ENCODE results near the gene TULP1. TPM values are rescaled to one million over a fixed set of nuclear protein-coding genes. Genes with fewer than 3 reads are reported as not detected.
A peak's percentile ranks its signal among the peaks of the same experiment; 100 is the strongest.

The TULP1 gene
- total and polyA plus RNA-seq, 2 of the 8 experiments (the other 6 are each of a cell fraction or from before 2014, with no cell fraction given): 3.2 to 6.8 TPM

GRCh38 chr6:35485402-35485877 lies 27.3 kb downstream of the TULP1 start:
- H2AK5ac ChIP-seq (ENCODE audit: low read depth, low read length): peak overlapping the region; percentile 99
- peak overlapping the region; percentile 70 for H4K5ac ChIP-seq (ENCODE audit: insufficient read length, low read depth, low read length)
- H3K79me1 ChIP-seq (ENCODE audit: low read depth, low read length): peaks cover 9% of the 10 kb centered on the region
- peak overlapping the region; percentile 96 for H4K8ac ChIP-seq (ENCODE audit: extremely low read depth, insufficient read depth, low read length)
- H4K20me1 ChIP-seq (replicated peaks in 1 of 2; ENCODE audit: control insufficient read depth in 1 of 2, insufficient read depth in 2 of 2, low read length in 2 of 2): peaks cover 0 to 9% of the 10 kb centered on the region in 2 experiments
- H3K27ac ChIP-seq (ENCODE audit: low read depth, low read length): peak overlapping the region; percentile 97
- peak overlapping the region; percentile 61 to 79 (median 75) for H3K9ac ChIP-seq (replicated peaks in 1 of 4; ENCODE audit: extremely low read depth in 1 of 4, low read depth in 3 of 4, low read length in 3 of 4)
- ChIA-PET POLR2A (ENCODE audit: partially characterized antibody) (interaction anchor here (0.6 to 37.6 kb wide), 8 partner anchors 8 to 278 kb away, joined by 3 to 1319 read pairs (median 4); partner anchors contain the start of genes PPARD, RPL10A, TEAD3 and ZNF76), CTCF (ENCODE audit: partially characterized antibody) (interaction anchor here (1.0 to 3.6 kb wide), 3 partner anchors 10 to 18 kb away, joined by 4 to 13 read pairs (median 4); partner anchors contain the start of gene RPL10A)
- no peak overlapping the region for H2AFZ ChIP-seq (ENCODE audit: low read length)
- peak overlapping the region; percentile 89; the same call in 1 of the 2 replicates for H2BK20ac ChIP-seq (ENCODE audit: low read length)
- 9% methylated on average over 4 of the region's 11 CpGs; no CpG with 5 or more reads in 1 of the 2 experiments for WGBS, 2 experiments (ENCODE audit: extremely low coverage in 1 of 2, insufficient coverage in 1 of 2, insufficient read length in 1 of 2, insufficient replicate concordance in 2 of 2, low coverage in 1 of 2, low lambda C conversion rate in 2 of 2, missing lambda C conversion rate in 1 of 2)
- H2BK12ac ChIP-seq (ENCODE audit: low read depth, low read length): peak overlapping the region; percentile 100
- peak overlapping the region; percentile 71 to 78 for H3K4me2 ChIP-seq (ENCODE audit: insufficient read depth in 1 of 2, low read depth in 2 of 2, low read length in 2 of 2)
- peaks cover 21 to 48% (median 39%) of the 10 kb centered on the region in 4 experiments for H3K4me1 ChIP-seq (replicated peaks in 1 of 4; ENCODE audit: control insufficient read depth in 3 of 4, insufficient read depth in 4 of 4, low read length in 3 of 4)
- H2BK120ac ChIP-seq (replicated peaks; ENCODE audit: low read depth, low read length): peak overlapping the region; percentile 93
- peaks cover 0 to 17% of the 10 kb centered on the region in 2 experiments; a peak in 2 of 4 replicates for H3K79me2 ChIP-seq (ENCODE audit: control insufficient read depth in 1 of 2, insufficient read depth in 2 of 2, low read length in 2 of 2)
- H3K23ac ChIP-seq (ENCODE audit: insufficient read length): no peak overlapping the region
- peak overlapping the region; percentile 71 for H3K4ac ChIP-seq (replicated peaks; ENCODE audit: insufficient read length, low read depth, low read length)
- H2BK15ac ChIP-seq (ENCODE audit: low read length): peak overlapping the region; percentile 88; the same call in 1 of the 2 replicates
- peak overlapping the region; percentile 77 for H3K56ac ChIP-seq (replicated peaks; ENCODE audit: insufficient read length, low read depth, low read length)
- peak in 1 of 2 experiments; percentile 79 for DNase-seq (ENCODE audit: low read depth in 1 of 2, low spot score in 2 of 2)
- peak; percentile 32 for FAIRE-seq
- H3K4me3 ChIP-seq (ENCODE audit: extremely low read depth in 1 of 4, insufficient read depth in 2 of 4, low read depth in 3 of 4, low read length in 4 of 4): peak overlapping the region; percentile 9 to 60 (median 45); a peak in 7 of 8 replicates
- peak overlapping the region; percentile 96 for H3K18ac ChIP-seq (ENCODE audit: extremely low read depth, low read length)
- H3K9me3 ChIP-seq (ENCODE audit: insufficient read depth in 2 of 2, low read depth in 1 of 2, low read length in 1 of 2): no peaks in the 10 kb centered on the region
- no peaks in the 10 kb centered on the region; a peak in 1 of 7 replicates for H3K27me3 ChIP-seq (replicated peaks in 1 of 4; ENCODE audit: control insufficient read depth in 3 of 4, extremely low read depth in 1 of 4, insufficient read depth in 3 of 4, low read length in 3 of 4)
- peaks cover 0 to 8% (median 1%) of the 10 kb centered on the region in 4 experiments; a peak in 2 of 8 replicates for H3K36me3 ChIP-seq (ENCODE audit: control insufficient read depth in 2 of 4, insufficient read depth in 4 of 4, low read length in 3 of 4)
- peaks cover 7% of the 10 kb centered on the region for H3K23me2 ChIP-seq (ENCODE audit: low read depth, low read length)
- no peak overlapping the region for H3K14ac ChIP-seq (ENCODE audit: insufficient read length)
- H4K91ac ChIP-seq (replicated peaks; ENCODE audit: insufficient read length, low read length): peak overlapping the region; percentile 99
- peak overlapping the region; percentile 99 for H2BK5ac ChIP-seq (ENCODE audit: low read depth, low read length)
- TF ChIP-seq MAX (IDR thresholded peaks at IDR 0.05): peak; percentile 40
- TF ChIP-seq HDAC2 (IDR thresholded peaks at IDR 0.05; ENCODE audit: borderline replicate concordance in 1 of 2, low read depth in 2 of 2, low read length in 2 of 2): peak in 1 of 2 experiments; percentile 85; a peak in 1 of 4 replicates
- TF ChIP-seq ATF2 (IDR thresholded peaks at IDR 0.05; ENCODE audit: low read length): peak; percentile 52; the same call in 1 of the 2 replicates
- no peak; the same call in 1 of the 2 replicates for TF ChIP-seq BACH1 (IDR thresholded peaks at IDR 0.05; ENCODE audit: low read length)
- TF ChIP-seq EP300 (IDR thresholded peaks at IDR 0.05; ENCODE audit: borderline replicate concordance in 1 of 2, low read depth in 2 of 2, low read length in 2 of 2): peak in 1 of 2 experiments; percentile 59; a peak in 1 of 3 replicates
- TF ChIP-seq RNF2 (IDR thresholded peaks at IDR 0.05; ENCODE audit: borderline replicate concordance, low read depth, low read length, missing control alignments, poor library complexity, severe bottlenecking): no peak
- peak; percentile 88 for TF ChIP-seq JUN (IDR thresholded peaks at IDR 0.05; ENCODE audit: low read depth, low read length)
- no peak for TF ChIP-seq KDM5A (IDR thresholded peaks at IDR 0.05; ENCODE audit: low read length)
